ENCODE results near the gene GYS1.
"Not testable (repeated sequence)": the region's sequence is repeated elsewhere in the genome, so short reads cannot be mapped to it uniquely, and the experiment has no call there.

GYS1 gene

GRCh38 chr19:48993175-48994034, at the start of gene GYS1, which contains the start of gene RUVBL2:
Gene GYS1 (minus strand): TSS chr19:48993309. CDS start chr19:48993112, 197 bp downstream.
Gene RUVBL2 (plus strand): TSS chr19:48993887. CDS start chr19:48993912, 25 bp downstream.
- peak; percentile 100 for DNase-seq

GRCh38 chr19:49042666-49043065, 49.6 kb upstream of the GYS1 start:
- not testable (repeated sequence) for DNase-seq

- DNase-seq, result no peak
Observed at GRCh38 chr19:49042177-49042576, 49.1 kb upstream of the GYS1 start.

- not testable (repeated sequence) for DNase-seq
Observed at GRCh38 chr19:49039736-49040135, 46.6 kb upstream of the GYS1 start.

GRCh38 chr19:49038557-49039276, 45.6 kb upstream of the GYS1 start:
- DNase-seq, result not testable (repeated sequence)

- not testable (repeated sequence) for DNase-seq
Observed at GRCh38 chr19:49038111-49038510, 45.0 kb upstream of the GYS1 start.

GRCh38 chr19:49036815-49037214, 43.7 kb upstream of the GYS1 start, which contains the start of gene CGB1:
Gene CGB1 (minus strand): TSS chr19:49036895. CDS start chr19:49036711, 184 bp downstream.
- not testable (repeated sequence) for DNase-seq

GRCh38 chr19:49031642-49032301, 38.7 kb upstream of the GYS1 start, which contains the start of gene CGB2:
Gene CGB2 (plus strand): TSS chr19:49031890. CDS start chr19:49032096, 206 bp downstream.
- DNase-seq, result peak; percentile 43

GRCh38 chr19:49030323-49030722, 37.2 kb upstream of the GYS1 start:
- not testable (repeated sequence) for DNase-seq

- DNase-seq, result not testable (repeated sequence)
Observed at GRCh38 chr19:49029749-49030148, 36.6 kb upstream of the GYS1 start.

GRCh38 chr19:49028686-49029085, 35.6 kb upstream of the GYS1 start:
- not testable (repeated sequence) for DNase-seq

- not testable (repeated sequence) for DNase-seq
Observed at GRCh38 chr19:49025599-49025998, 32.5 kb upstream of the GYS1 start.

- not testable (repeated sequence) for DNase-seq
Observed at GRCh38 chr19:49025088-49025487, 32.0 kb upstream of the GYS1 start.

- not testable (repeated sequence) for DNase-seq
Observed at GRCh38 chr19:49024233-49024632, 31.1 kb upstream of the GYS1 start, which contains the start of gene CGB3. Gene CGB3 (minus strand): TSS chr19:49024333. CDS start chr19:49023971, 362 bp downstream.

- DNase-seq, result no peak
Observed at GRCh38 chr19:49022116-49022515, 29.0 kb upstream of the GYS1 start.

GRCh38 chr19:49020931-49021895, 28.1 kb upstream of the GYS1 start:
- no peak for DNase-seq

- no peak for DNase-seq
Observed at GRCh38 chr19:49020342-49020741, 27.2 kb upstream of the GYS1 start.

- peak; percentile 83 for DNase-seq
Observed at GRCh38 chr19:49019242-49019932, 26.3 kb upstream of the GYS1 start.

GRCh38 chr19:49018388-49019241, 25.5 kb upstream of the GYS1 start:
- peak; percentile 47 for DNase-seq

Data from CD4-positive, alpha-beta T cell treated with Interleukin-17A for 4 hours (primary cell).